Pulmonary artery endothelial cell (primary cell): Measurements from ENCODE around the gene NOS1AP. TPM values are rescaled to one million over a fixed set of nuclear protein-coding genes. Genes with fewer than 3 reads are reported as not detected.

ENCODE experiments used
- DNase-seq: peaks from one replicate; pipeline ENCODE4 v3.0.0-alpha.2; 2011; ENCODE audit warnings: low read depth, low spot score
- total RNA-seq: library from RNA; depleted of rRNA; stranded (reverse); fragments of >200 nt; gene quantifications from 2 replicates; pipeline ENCODE4 v1.2.3, GENCODE V29; 2014

The NOS1AP gene
- total RNA-seq, 1 donor from 2014 or later, result 0.53 TPM

DNA sequence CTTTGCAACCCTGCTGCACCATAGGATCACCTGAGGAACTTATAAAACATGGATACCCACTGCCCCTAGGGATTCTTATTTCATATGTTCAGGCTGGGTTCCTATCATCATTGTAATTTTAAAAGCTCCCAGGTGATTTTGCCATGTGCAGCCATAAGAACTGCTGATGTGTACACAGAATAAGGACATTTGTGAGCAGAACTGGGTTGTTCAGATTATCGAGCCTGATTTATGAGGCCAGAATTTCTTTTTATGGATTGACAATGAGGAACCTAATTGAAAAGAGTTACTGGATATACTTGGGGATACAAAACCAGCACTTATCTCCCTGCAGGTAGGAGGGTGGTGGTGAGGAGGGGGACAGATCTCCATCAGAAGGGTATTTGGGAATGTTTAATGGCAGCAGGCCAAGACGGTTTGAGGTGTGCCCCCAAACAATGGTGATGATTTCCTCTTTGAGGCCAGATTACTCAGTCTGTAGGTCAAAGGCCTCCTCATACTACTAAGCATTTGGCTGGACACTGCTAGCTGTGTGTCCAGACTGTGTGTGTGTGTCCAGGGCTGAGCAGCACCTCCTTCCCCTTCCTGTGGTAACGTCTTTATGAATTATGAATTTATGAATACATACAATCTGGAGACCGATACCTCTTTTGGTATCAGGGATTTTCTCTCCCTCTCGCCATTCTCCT, 18.9 kb downstream of the NOS1AP start:
- no peak for DNase-seq

DNA sequence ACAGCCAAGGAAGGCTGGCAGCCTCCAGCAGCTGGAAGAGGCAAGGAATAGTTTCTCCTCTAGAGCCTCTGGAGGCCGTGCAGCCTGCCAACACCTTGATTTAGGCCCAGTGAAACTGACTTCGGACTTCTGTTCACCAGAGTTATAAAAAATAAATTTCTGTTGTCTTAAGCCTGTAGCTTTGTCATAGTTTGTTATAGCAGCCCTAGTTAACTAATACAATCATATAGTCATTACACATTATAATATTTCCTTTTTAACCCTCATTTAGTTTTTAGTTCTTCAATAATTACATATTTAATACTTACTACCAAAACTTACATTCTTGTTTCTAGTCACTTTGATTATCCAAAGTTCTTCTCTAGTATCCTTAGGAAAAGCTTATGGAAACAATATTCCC, 20.3 kb downstream of the NOS1AP start:
- DNase-seq, result no peak

DNA sequence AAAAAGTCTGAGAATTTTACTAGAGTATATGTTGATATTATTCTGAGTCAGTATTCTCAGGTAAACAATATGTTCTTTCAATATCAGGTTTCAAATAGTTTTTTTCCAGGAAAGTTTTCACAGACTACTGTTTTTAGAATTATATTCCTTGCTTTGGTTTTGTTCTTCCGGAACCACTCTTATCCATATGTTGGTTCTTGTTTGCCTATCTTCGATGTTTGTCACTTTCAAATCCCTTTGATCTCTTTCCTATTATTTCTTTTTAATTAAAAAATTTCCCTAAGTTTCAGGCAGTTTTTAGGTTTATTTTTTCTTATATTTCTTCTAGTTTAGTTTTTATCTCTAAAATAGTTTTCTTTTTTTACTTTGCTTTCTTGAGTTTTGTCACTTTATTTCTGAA, 20.9 kb downstream of the NOS1AP start:
- no peak for DNase-seq

DNA sequence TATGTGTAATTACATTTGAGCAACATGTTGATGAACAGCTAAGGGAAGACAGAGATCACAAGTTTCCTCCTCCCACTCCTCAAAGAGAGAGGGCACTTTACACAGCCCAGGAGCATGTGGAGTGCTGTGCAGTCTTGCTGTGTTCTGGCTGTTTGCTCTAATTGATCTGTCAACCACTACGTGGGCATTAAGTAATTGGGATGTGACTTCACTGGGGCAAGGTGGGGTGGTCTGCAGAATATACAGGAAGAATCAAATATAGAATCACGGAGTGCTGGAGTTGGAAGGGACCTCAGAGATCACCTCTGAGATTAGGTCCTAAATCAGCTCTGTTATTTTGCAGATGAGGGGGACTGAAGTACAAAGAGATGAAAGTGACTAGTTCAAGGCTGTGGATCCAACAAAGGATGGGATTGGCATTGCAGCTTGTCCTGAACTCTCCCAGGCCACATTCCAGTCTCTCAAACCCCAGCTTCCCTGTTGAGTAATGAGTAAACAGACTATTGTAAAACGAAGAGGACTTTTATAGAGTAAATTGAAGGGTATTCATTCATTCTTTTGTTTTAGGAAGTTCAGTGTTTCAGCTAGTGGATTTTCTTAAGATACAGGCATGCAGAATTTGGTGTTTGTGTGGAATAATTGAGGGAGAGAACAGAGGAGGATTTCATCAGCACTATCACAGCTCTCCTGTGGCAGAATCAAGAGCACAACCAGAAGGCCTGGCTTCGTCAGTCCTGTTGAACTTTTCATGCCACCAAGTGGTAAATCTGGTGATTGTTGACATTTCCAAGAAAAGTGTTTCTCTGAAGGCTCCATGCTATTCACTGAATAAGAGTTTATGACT, 22.4 kb downstream of the NOS1AP start:
- no peak for DNase-seq

DNA sequence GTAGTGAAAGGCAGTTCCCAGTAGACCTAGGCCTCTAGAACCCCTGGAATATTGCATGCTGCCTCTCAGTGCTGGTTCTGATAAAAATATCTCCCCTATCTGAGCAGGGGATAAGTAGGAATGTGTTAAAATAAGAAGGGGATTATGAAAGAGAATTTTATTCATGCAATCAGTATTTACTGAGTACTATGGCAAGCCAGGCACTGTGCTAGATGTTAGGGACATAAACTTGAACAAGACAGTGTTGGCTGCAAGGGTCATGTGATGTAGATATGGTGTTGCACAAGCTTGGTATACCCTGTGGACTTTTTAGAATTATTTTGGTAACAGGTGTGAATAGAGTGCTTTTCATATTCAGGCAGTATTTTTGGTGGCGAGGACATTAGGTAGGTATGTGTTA, 23.6 kb downstream of the NOS1AP start:
- no peak for DNase-seq

DNA sequence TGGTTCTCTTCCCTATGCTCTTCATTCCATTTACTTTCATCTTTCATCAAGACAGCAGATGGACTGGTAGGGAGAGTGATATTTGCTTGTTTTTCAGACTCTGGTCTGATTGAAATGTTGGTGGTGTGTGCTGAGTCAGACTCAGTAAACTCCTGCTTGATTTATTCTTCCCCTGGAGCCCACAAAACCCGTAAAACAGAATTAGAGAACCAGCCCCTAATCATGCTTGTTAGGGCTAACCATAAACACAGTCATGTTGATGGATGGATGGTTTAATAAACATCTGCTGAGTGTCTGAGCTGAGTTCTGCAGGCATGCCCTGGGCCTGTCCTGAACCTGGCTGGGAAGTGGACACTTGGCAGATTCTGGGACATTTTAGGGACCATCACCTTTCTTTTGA, 24.8 kb downstream of the NOS1AP start:
- no peak for DNase-seq

DNA sequence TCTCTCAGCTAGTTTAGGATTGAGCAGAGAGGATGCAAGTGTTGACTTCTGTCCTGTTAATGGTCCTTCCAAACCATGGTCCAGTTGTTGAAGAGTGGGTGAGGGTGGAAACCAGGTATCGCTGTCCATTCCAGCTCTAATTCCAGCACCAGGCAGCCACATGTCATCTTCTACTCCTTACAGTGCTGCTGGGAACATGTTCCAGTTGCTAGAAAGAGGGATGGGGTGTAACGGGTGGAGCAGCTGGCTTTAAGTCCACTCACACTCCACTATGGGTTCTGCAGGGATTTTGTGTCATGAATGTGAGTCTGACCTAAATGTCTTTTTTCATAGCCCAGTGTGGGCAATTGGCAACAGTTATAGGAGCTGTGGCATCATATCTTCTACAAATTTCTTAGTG, 25.2 kb downstream of the NOS1AP start:
- DNase-seq, result no peak

DNA sequence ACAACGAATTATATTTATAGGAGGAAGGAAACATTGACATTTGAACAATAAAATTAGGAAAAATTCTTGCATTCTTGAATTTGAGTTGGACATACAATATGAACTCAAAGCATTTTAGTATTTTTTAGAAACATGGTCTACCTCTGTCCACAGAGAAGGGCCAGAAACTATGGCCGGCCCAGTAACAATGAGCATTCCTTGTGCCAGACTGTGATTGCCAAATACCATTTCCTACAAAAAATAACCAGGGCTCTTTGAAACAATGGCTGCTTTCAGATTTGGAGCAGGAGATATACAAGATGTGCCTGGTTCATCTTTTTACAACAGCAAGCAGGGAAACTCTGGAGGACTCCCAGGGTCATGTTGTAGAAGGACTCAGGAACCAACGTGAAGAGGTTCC, 38.4 kb downstream of the NOS1AP start:
- peak; percentile 10 for DNase-seq

DNA sequence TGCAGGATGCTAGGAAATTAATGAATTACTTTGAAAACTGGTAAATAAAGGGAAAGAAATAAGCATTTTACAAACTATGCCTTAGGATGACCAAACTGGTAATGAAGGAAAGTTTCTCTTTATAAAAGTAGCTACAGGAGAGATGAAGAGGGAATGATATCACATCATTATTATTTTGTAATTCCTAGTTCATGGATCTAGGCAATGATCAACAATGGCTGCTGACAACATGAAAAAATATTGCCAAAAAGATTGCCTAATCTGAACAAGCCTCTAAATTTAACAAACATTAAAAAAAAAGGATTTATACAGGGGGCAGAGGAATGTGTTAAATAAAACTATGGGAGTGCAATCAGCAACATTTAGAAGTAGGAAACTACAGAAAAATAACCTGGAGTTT, 38.9 kb downstream of the NOS1AP start:
- DNase-seq, result no peak

DNA sequence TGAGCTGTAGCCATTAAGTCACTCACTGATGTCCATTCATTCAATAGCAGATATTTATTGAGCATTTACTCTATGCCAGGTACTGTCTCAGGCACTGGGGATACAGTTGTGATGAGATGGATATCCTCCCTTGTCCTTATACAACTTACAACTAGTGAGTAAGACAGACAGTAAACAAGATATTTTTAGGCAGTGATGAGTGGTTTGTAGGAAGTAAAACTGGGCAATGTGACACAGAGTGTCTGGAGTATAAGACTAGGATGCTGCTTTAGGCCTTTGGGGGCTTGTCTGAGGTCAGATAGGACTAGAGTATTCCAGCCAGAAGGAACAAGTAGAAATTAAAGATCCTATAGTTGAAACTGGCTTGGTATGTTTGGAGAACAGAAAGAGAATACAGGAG, 41.4 kb downstream of the NOS1AP start:
- no peak for DNase-seq

DNA sequence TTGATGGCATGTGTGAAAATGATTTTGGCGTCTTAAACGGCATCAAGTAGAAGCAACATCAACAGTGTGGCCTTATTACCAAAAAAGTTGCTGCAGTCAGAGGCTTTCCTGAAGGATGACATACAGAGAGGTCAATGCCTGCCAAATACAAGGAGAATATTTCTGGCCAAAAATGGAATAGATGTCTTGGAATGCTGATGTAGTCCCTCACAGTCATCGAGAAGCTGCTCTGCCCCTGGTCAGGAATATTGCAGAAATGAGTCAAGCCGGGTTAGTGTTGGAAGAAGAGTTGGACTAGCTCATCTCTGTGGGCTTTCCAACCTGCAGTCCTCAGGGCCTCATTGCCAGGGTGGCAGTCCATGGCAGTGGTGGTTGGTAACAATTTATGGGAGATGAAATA, 42.1 kb downstream of the NOS1AP start:
- no peak for DNase-seq

DNA sequence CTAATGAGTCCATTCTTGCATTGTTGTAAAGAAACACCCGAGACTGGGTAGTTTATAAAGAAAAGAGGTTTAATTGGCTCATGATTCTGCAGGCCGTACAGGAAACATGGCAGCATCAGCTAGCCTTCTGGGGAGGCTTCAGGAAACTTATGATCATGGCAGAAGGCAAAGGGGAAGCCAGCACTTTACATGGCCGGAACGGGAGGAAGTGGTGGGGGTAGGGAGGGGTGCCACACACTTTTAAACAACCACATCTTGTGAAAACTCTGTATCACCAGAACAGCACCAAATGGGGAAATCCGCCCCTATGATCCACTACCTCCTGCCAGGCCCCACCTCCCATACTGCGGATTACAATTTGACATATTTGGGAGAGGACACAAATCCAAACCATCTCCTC, 43.9 kb downstream of the NOS1AP start:
- no peak for DNase-seq

DNA sequence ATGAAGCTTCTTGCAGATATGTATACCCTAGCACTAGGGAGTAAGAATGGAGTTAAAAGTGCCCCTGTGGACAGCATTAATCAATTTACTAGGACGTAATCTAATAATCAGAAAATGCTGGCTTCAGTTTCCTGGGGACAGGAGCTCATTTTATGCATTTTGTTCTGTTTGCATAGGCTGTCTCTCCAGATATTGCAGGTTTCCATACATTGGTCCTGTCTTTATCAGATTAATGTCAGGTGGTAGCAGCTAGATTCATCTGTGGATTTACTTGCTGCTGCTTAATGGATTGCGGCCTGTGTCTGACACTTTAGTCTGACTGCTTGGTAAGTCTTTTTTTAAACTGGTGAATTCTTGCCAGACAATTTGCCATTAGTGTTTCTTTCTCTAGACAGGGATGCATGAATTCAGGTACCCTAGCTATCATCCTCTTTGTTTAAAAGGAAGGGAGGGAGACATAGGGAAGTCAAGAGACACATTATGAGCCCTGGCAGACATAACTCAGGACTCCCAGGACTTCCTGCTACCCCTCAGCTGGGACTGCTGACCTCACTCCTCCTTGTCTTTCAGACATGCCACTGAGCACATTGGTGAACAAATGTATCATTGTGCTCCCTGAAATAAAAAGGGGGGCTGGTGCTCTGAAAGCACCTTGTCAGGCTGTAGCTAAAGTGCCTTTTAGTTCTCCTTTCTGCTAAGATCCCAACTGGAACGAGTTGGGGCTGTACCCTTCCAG, 47.7 kb downstream of the NOS1AP start:
- DNase-seq, result no peak

DNA sequence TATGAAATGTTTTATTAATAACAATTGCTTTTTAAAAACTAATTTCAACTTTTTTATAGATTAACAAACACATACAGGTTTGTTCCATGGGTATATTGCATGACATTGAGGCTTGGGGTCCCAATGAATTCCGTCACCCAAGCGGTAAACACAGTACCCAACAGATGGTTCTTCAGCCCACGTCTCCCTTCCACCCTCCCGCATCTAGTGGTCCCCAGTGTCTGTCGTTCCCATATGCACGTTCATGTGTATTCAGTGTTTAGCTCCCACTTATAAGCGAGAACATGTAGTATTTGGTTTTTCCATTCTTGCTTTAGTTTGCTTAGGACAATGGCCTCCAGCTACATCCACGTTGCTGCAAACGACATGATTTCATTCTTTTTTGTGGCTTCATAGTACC, 48.6 kb downstream of the NOS1AP start:
- no peak for DNase-seq

DNA sequence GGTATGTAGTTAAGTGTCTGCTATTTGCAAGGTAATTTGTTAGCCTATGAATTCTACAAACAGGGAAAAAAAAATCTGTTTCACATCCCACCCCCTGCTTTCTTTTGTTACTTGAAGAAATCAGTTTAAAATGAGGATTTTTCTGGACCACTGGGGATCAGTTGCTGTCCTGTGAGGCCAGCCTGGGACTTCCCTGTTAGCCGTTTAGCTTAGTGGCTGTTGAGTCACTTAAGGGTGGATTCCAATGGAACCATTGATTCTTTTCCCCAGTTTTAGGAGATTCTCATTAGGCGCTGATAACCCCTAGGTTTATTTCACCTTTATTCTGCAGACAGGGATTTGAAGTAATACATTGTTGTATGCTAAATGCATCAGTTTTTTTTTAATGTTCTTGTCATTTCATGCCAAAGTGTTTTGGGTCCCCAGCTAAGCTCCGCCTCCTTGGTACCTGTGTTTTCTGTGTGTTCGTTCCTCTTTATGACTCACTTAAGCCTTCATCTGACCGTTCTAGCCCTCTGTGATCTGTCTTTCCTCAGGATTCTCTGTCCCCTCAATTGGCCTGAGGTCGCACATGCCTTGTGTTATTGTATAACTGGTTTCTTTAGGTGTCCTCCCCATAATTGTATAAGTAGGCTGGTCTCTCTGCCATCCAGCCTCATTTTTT, 59.3 kb downstream of the NOS1AP start:
- DNase-seq, result no peak

DNA sequence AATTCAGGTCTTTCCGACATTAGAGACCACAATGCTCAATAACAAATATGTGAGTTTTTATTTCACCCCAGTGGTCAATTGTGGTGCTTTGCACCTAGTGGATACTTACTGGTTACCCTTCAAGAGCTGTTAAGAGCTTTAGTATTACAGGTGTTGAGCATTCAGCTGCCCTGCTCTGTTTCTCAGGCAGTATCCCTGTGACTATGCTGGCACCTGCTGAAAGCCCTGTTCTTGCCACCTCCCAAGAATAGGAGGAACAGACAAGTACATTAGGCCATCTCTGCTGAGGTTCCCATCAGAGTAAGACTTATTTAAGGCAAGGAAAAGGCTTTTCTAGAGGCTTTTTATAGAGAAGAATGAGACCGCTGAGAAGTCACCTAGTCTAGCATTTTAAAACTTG, 60.8 kb downstream of the NOS1AP start:
- no peak for DNase-seq

DNA sequence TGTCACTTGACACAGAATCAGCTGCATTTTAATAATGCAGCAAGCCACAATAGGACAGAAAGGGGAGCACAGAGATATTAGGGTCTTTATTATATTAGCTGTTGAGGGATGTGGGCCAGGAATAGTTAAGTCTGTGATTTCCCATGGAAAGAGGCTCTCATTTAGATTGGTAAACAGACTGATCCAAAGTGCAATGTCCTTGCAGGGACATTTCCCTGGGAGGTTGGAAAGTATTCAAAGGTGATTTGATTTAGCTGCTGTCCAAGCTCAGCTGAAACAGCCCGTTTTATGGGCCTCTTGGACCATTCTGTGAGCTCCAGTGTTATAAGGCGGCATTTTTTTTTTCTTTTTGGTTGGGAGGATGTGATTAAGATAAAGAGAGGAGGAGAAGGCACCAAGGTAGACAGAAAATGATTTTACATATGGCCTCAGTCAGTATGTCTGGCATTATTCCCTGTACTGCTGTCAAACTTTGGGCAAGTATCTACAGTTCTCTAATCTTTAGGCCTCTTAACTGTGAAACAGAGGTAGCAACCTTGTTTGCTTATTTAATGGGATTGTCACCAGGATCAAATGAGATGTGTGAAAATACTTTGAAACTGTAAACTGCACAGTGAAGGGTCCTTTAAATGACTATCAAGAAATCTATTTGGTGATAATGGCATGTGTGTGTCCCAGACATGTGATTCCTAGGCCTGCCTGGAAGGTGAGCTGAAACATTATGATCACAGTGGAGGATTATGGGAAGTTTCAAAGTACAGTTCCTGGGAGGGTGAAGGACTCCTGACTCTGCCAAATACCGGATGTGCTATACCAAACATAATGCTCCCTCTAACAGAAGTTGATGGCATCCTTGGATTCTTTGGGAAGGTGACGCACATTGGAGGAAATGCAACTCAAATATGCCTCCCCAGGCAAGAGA, 62.2 kb downstream of the NOS1AP start:
- no peak for DNase-seq

DNA sequence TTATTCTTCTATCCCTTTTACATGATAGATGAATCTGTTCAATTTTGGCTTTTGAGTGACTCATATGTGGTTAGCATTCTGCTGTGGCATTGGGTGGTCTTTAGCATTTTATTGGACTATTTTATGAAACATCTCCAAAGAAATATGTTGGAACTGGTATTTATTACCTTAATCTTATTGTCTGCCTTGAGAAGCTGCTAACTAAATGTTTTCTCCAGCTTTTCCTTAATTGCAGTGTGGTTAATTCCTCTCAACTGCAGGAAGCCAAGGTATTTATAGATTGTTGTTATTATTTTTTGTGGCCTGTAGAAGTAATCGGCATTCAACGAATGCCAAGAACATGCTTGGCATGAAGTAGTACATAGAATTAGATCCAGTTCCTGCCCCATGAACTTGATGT, 64.1 kb downstream of the NOS1AP start:
- no peak for DNase-seq

DNA sequence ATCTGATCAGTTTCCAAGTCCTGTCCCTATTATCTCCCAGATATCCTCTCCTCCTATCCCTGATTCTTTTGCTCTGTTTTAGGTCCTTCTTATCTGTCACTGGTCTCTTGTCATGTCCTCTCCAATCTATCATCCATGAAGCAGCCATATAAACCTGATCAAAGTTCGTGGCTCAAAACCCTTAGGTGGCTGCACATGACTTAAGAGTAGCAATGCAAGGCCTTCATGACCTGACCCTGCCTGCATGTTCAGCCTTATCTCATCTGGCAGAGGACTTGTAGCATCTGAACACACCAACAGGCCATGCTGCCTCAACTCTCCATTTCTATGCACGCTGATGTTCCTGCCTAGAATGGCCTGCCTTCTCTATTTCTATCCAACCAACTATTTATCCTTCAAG, 65.2 kb downstream of the NOS1AP start:
- DNase-seq, result no peak

DNA sequence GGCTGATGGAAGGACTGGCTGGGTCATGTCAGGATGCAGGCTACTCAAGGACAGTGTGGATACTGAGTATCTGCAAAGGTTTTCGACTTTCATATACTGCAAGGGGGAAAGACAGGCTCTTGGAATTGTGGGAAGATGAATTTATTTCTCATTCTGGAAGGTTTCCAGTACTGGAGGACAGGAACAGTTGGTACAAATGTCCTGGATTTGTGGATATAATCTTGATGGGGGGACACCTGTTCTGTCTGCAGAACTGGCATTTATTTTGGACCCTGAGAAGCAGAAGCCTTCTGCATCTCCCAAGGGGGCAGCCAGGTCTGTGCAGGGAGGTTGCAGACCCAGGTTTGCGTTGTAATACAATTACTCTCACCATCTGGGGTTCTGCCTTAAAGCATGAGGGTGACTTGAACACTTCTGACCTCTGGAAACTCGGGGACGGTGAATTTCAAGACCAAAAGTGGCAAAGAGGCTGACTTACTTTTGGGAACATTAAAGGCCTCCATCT, 65.8 kb downstream of the NOS1AP start:
- no peak for DNase-seq

DNA sequence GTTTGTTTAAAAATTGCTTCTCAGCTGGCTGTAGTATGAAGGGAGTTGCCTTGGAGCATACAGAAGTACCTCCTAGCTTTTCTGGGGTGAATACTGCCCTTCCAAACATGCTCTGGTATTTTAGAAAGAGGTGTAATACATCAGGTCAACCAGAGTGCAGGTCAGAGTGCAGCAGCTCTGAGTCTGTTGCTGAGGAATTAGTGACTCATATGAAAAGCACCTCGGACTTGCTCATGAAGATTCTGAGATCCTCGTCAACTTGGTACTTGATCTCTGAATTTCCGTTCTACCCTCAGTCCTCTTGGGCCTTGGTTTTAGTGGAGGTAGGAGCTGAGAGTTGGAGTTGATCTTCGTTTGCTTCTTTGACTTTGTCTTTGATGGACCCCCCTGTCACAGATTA, 67.3 kb downstream of the NOS1AP start:
- DNase-seq, result peak; percentile 24
